Fibroblast of skin of left quadriceps (primary cell): Measurements from ENCODE around the gene DHRS4.
"Not testable (repeated sequence)": the region's sequence is repeated elsewhere in the genome, so short reads cannot be mapped to it uniquely, and the experiment has no call there.

Source experiments
- DNase-seq, 2 experiments: peaks; one replicate each; pipeline ENCODE4 v3.0.0-alpha.2; 2013; ENCODE audit warnings: low read depth in 2 of 2

DHRS4 gene

DNA sequence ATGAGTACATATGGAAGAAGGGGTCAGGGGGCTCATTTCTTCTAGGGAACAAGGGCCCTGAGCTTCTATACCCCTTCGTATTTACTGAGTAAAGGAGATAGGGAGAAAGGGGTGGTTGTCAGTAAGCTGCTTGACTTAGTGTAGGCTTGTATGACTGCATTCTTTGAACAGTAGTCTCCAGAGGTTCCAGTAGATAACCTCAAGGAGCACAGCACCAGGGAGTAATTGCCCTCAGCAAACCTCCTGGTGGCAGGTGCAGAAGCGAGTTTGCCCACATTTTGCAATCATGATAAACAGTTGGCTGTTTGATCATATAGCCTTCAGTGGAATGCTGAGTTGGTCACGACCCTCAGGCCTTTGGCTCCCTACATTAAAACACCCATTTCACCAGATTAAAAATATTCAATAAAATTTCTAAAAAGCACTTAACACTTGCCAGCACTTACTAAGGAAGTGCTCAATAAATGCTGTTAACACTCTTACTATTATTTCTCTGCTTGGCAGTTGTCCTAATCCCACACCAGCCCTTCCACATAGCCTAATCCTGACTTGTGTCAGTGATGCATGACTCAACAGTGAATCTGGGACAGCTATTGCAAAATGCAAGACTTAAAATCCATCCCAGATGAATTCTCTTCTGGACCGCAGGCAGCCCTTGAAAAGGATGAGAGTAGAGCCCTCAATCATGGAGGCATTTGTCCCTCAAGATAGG lies 31.5 kb downstream of the DHRS4 start:
- DNase-seq: peak; percentile 95

DNA sequence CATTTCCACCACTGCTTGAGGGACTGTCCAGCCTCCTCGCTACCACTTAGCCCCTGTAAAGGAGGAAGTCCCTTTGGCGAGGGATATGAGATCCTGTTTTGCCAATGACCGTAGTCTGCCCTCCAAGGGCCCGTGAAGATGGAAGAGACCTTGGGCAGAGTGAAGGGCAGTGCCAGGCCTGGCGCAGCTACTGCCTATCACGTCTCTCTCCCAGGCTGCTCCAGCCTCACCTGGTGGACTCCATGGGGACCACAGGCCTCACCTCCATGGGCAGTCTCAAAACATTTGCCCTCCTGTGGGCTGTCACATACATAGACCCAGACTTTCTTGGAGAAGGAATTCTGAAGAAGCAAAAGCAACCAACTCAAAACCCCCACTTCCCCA lies 34.6 kb downstream of the DHRS4 start:
- not testable (repeated sequence) for DNase-seq

DNA sequence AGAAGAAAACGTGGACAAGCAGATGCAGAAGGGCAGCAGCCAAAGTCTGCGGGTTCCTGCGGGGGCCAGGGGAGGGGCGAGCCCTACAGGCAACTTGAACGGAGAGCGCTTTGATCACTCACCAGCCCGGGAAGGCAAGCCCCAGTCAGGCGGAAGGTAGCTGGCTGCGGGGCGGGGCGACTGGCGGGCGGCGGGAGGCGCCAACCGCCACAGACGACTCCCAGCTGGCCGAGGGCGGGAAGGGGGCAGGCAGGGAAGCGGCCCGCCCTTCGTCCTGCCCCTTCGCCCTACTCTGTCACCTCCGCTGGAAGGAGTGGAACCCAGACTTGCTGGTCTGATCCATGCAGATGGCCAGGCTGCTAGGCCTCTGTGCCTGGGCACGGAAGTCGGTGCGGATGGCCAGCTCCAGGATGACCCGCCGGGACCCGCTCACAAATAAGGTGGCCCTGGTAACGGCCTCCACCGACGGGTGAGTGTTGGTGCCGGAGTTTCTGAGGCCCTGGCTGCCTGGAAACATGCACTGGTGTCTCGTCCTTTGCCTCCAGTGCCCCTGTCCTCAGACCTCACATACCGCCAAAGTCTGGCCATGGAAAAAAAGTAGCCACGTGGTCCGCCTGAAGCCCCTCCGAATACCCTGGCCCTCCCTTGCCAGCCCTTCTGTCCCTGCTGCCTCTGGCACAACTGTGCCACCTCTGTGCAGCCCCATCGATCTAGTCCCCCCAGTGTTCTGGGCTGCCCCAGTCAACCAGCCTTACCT lies 35.2 kb downstream of the DHRS4 start, which contains the start of gene DHRS4L2:
TSS of gene DHRS4L2 (plus strand) at position 323 of the 757 bp plus-strand sequence. CDS start at position 342, 19 bp downstream.
- not testable (repeated sequence) for DNase-seq

DNA sequence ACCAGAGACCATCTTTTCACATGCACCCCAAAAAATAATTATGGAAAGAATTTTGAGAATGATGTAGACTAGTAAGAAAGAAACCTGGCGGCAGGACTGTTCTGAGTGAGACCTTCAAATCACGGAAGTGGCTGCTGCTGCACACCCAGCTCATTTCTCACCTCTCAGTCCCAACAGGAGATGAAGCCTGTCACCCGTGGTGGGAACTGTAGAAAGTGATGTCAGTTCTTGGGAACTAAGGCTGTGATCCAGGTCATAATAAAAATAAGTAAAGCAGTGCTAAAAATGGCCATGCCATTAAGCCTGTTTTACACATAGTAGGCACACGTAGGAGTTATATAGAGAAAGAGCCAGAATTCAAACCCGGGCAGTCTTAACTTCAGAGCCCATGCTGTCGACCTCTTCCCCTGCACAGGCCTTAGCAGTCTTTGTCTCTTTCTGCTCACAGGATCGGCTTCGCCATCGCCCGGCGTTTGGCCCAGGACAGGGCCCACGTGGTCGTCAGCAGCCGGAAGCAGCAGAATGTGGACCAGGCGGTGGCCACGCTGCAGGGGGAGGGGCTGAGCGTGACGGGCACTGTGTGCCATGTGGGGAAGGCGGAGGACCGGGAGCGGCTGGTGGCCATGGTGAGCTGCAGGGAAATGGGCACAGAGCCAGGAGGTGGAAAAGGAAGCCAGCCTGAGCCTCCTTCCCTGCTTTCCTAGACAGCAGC lies 36.3 kb downstream of the DHRS4 start:
- not testable (repeated sequence) for DNase-seq

DNA sequence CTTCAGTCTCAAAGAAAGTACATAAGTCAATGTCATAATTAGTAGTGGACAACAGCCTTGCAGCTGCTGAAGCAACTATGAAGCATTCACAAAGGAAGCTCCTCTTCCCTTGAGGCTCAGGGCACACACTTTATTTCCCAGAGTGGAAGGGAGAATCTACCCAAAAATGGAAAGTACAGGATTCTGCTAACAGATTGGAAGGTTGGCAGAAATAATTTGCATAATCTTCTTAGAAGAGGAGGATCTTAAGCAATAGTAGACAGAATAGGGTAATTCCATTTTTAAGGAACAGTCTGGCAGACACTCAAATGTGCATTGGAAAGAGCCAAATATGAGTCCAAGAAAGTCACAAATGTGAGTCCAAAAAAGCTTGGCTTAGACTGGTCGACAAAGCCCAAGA lies 37.4 kb downstream of the DHRS4 start:
- not testable (repeated sequence) for DNase-seq

DNA sequence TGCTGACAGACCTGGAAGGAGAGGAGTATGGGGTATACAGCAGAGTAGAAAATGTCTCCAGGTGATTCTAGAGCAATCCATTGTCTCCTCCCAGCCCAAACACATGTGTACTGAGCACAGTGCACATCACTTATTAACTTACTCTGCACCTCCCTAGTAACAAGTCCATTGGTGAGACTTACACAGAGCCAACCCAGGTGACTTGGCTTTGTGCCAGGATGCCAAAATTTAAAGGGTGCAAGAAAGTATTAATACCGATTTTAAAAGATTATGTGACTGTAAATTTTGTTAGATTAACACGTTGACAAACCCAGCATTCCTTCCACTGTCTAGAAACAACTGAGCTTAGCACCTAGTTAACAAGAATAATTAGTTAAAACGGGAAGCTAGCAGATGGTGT lies 39.5 kb downstream of the DHRS4 start:
- not testable (repeated sequence) for DNase-seq

DNA sequence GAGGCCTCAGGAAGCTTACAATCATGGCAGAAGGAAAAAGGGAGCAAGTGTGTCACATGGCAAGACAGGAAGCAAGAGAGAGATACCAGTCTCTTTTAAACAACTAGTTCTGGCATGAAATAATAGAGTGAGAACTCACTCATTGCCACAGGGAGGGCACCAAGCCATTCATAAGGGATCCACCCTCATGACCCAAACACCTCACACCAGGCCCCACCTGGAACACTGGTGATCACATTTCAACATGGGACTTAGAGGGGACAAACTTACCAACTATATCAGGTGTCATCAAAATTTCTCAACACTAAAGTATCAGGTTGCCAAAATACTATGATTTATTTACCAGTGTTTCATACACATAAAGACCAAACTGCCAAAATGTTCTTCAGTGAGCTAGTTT lies 42.4 kb downstream of the DHRS4 start:
- not testable (repeated sequence) for DNase-seq

DNA sequence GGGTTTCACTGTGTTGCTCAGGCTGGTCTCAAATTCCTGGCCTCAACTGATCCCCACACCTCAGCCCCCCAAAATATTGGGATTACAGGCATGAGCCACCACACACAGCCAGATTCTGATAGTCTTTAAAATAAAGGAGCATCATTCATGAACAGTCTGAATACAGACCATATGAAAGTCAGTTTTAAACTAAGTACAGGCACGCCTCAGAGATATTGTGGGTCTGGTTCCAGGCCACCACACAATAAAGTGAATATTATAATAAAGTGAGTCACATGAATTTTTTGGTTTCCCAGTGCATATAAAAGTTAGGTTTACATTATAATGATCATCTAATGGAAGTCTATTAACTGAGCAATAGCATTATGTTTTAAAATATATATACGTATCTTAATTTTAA lies 43.3 kb downstream of the DHRS4 start:
- DNase-seq: not testable (repeated sequence)

DNA sequence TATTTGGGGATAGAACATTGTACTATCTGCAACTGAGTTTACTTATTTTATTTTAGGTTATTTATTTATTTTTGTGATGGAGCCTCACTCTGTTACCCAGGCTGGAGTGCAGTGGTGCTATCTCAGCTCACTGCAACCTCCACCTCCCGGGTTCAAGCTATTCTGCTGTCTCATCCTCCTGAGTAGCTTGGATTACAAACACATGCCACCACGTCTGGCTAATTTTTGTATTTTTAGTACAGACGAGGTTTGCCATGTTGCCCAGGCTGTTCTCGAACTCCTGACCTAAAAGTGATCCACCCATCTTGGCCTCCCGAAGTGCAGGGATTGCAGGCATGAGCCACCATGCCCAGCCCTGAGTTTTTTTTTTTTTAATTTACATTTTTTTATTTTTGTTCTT lies 46.1 kb downstream of the DHRS4 start:
- not testable (repeated sequence) for DNase-seq

DNA sequence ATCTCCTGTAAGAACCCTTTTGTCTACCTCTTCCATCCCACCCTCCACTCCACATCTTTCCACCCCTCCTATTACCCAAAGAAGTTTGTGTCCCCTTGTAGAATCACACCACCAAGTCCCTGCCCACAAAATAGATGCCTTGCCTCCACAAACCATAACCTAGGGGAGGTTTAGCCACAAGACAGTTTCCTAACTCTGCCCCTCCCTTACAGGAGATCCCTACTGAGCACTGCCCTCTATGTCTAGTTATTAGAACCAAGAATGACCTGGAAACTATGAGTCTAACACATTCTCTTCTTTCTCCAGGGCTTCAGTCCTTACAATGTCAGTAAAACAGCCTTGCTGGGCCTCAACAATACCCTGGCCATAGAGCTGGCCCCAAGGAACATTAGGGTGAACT lies 47.5 kb downstream of the DHRS4 start:
- DNase-seq: not testable (repeated sequence)

DNA sequence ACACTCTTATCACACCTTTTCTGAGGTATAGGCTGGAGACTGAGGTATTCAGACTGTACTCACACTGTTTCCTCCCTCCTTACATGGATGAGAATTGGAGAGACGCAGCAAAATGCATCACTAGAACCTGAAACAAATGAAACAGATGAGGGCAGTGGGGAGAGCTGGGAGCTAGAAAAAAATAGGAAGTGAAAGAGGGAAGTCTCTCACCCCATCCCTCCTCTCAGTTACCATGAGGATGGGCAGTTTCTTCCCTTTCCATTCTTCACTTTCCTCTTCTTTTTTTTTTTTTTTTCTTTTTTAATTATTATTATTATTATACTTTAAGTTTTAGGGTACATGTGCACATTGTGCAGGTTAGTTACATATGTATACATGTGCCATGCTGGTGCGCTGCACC lies 48.1 kb downstream of the DHRS4 start:
- DNase-seq: not testable (repeated sequence)

DNA sequence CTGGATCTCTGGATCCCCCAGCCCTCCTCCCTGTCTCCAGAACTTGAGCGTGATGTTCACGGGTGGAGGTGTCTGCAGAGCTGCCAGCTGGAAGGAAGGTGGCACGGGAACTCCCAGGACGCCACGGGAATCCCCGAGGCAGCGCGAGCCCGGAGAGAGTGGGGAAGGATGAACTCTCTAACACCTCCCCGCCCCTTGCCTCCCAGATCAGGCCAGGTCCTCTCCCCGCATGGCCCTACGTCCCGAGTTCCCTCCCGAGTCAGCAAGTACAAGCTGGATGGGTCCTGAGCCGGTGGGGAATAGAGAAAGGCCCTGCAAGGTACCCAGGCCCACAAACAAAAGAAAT lies 52.9 kb downstream of the DHRS4 start:
- DNase-seq: not testable (repeated sequence)

DNA sequence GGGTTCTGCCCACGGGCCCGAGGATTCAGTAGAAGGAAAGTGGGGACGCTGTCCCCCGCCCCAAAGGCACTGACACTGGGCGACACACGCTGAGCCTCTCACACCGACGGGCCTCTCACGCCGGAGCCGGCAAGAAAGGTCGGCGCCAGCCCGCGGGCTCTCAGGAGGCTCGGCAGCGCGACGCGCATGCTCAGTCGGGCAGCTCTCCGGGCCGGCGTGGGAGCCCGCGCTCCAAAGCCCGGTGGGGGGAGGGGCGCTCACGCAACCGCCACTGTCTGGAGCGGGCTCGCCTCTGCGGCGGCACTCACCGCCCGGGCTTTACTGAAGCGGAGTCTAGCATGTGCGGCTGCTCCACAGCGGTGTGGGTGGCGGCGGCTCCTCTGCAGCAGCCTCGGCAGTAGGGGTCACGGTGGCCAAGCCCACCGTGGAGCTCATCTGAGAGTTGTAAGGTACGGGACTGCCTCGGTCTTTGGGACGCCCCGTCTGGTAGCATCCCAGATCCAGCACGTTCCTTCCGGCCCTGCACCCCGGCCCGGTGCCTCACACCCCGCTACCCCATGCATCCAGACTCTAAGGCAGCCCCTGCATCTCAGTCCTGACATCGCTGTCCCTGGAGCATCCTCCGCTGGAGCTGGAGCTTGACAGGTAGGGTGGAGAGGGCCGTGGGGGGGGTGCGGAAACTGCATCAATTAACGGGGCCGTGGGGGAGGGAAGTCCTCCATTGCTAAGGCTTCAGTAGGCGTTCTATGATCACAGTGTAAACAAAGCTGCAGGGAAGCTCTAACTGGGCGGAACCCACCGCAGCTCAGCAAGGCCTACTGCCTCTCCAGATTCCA lies 53.5 kb downstream of the DHRS4 start:
- not testable (repeated sequence) for DNase-seq

DNA sequence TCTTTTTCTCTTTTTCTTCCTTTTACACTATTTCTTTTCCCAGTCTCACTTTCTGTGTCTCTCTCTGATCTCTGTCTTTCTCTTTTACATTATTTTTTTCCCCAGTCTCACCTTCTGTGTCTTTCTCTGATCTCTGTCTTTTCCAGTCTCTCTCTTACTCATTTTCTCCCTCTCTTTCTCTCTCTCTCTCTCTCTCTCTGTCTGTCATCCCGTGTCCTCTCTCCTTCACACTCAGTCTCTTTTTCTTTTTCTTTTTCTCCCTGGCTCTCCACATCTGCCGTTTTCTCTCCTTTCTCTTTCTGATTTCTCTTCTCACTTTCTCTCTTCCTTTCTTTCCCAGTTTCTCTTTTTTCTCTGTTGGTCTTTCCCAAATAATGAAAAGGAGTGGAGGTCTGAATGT lies 57.5 kb downstream of the DHRS4 start:
- DNase-seq: no peak

DNA sequence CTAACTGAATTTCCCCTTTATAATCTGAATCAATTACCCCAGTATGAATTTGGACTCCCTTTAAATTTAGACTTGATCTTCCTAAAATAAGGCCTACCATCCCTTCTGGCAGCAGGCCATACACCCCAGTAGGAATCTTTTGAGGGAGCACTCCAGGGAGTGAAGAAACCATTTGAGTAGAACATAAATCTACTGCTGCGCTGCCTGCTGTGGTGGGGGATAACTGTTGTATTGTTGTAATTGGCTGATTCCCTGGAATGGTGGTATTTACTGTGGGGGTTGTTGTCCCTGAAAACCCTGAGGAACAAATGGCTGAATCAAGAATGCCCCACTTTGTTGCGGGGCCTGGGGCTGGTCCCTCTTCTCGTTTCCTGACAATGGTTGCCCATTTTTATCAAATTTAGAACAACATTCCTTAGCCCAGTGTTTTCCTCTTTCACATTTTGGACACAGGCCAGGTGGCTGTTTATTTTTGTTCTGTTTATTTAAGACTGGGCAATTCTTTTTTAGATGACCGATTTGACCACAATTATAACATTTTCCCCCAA lies 59.2 kb downstream of the DHRS4 start:
- DNase-seq: not testable (repeated sequence)

DNA sequence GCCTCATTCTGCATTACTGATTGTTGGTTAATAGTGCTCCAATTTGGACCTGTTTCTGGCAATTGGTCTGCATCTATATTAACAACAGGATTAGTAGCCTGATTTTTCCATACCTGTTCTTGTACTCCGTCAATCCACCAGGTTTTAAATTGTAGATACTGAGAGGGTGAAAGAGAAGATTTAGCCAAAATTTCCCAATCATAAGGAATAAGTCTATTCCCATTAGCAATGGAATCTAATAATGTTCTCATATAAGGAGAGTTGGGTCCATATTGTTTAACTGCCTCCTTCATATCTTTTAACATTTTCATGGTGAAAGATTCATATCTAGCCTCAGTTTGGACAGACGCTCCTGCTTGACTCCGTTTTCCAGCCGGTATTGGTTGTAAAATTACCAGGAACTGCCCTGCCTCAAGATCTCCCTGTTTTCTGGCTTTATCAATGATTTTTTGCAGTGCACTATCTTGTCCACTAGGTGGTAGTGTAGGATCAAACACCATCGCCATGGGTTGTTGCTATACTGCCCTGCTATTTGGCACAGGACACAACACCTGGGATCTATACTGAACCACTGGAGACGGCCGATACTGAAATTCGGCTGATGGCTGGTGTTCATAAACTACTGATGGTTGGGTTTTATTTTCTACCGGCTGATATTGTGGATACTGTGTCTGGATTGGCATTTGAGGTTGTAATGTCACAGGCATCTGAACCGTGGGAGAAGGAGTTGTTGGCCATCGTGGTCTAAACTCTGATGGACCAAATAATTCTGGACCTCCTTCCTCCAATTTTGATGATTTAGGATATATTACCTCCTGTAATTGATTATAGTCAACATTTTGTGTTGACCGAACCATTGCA lies 60.3 kb downstream of the DHRS4 start:
- DNase-seq: no peak

DNA sequence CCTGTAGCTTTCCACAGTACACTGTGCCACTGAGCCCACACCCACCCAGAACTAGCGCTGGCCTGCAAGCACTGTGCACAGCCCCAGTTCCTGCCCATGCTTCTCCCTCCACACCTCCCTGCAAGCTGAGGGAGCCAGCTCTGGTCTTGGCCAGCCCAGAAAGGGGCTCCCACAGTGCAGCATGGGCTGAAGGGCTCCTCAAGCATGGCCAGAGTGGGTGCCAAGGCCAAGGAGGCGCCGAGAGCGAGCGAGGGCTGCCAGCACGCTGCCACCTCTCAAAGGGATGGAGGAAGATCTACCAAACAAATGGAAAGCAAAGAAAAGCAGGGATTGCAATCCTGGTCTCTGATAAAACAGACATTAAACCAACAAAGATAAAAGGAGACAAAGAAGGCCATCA lies 62.2 kb downstream of the DHRS4 start:
- not testable (repeated sequence) for DNase-seq
